ENCODE data around the gene SMIM38.

DNA sequence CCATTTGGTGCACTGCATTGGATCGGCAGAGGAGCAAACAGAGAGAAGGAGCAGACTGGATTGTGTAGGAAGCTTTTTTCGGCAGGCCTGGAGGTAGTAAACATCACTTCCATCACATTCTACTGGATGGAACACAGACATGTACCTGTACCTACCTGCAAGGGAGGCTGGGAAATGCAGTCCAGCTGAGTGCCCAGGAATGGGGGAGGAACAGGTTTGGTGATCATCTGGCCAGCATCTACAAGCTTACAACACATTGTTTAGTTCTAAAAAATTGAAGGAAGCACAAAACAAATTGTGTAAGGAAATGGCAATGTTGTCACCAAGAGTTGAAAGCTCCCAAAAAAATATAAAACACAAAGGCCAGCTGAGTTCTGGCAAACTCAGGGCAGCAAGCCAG lies 19.1 kb downstream of the SMIM38 start:
- TF ChIP-seq CTCF (IDR thresholded peaks at IDR 0.05) (no peak), POLR2A (IDR thresholded peaks at IDR 0.05) (no peak)
